Measurements from ENCODE around the gene ADH5.
"Not testable (repeated sequence)": the region's sequence is repeated elsewhere in the genome, so short reads cannot be mapped to it uniquely, and the experiment has no call there.

Gene ADH5

GRCh38 chr4:99084595-99084994 lies 4.0 kb downstream of the ADH5 start:
- no peaks in the 10 kb centered on the region for H3K27me3 ChIP-seq (ENCODE audit: insufficient read depth, low read length)
- peaks cover 56% of the 10 kb centered on the region for H3K36me3 ChIP-seq (ENCODE audit: insufficient read depth, low read length)
- H3K27ac ChIP-seq (ENCODE audit: low read depth, low read length, poor library complexity, severe bottlenecking) = no peak overlapping the region
- H2AFZ ChIP-seq (ENCODE audit: low read length) = no peak overlapping the region
- TF ChIP-seq EZH2 (IDR thresholded peaks at IDR 0.05; ENCODE audit: borderline replicate concordance, low read length) (no peak), CTCF (IDR thresholded peaks at IDR 0.05; ENCODE audit: low read length) (no peak)
- H3K79me2 ChIP-seq (ENCODE audit: insufficient read depth, low read length) = peaks cover 17% of the 10 kb centered on the region
- H4K20me1 ChIP-seq (ENCODE audit: insufficient read depth, low read length) = no peaks in the 10 kb centered on the region
- H3K9me3 ChIP-seq (ENCODE audit: low read length) = no peaks in the 10 kb centered on the region
- H3K4me3 ChIP-seq (ENCODE audit: low read depth, low read length, poor library complexity, severe bottlenecking) = no peak overlapping the region
- H3K9me2 ChIP-seq (ENCODE audit: low read depth, low read length) = no peaks in the 10 kb centered on the region
- no peaks in the 10 kb centered on the region for H3F3A ChIP-seq (ENCODE audit: insufficient read depth, low read length)
- H3K4me1 ChIP-seq (ENCODE audit: insufficient read depth, low read length, severe bottlenecking) = peaks cover 23% of the 10 kb centered on the region
- no peak overlapping the region for H3K9ac ChIP-seq (ENCODE audit: low read length)
- H3K4me2 ChIP-seq (ENCODE audit: low read length) = no peak overlapping the region

- Histone ChIP-seq H3F3A (ENCODE audit: insufficient read depth, low read length) (no peaks in the 10 kb centered on the region), H3K4me3 (ENCODE audit: low read depth, low read length, poor library complexity, severe bottlenecking) (no peak overlapping the region), H3K79me2 (ENCODE audit: insufficient read depth, low read length) (peaks cover 4% of the 10 kb centered on the region; the same call in 1 of the 2 replicates), H3K4me2 (ENCODE audit: low read length) (no peak overlapping the region), H3K4me1 (ENCODE audit: insufficient read depth, low read length, severe bottlenecking) (peaks cover 10% of the 10 kb centered on the region), H2AFZ (ENCODE audit: low read length) (no peak overlapping the region), H3K9ac (ENCODE audit: low read length) (no peak overlapping the region), H4K20me1 (ENCODE audit: insufficient read depth, low read length) (no peaks in the 10 kb centered on the region), H3K9me3 (ENCODE audit: low read length) (no peaks in the 10 kb centered on the region), H3K27ac (ENCODE audit: low read depth, low read length, poor library complexity, severe bottlenecking) (no peak overlapping the region), H3K36me3 (ENCODE audit: insufficient read depth, low read length) (peaks cover 78% of the 10 kb centered on the region), H3K27me3 (ENCODE audit: insufficient read depth, low read length) (no peaks in the 10 kb centered on the region), H3K9me2 (ENCODE audit: low read depth, low read length) (no peaks in the 10 kb centered on the region)
- TF ChIP-seq CTCF (IDR thresholded peaks at IDR 0.05; ENCODE audit: low read length) = no peak
- TF ChIP-seq EZH2 (IDR thresholded peaks at IDR 0.05; ENCODE audit: borderline replicate concordance, low read length) = no peak
Measured at GRCh38 chr4:99082192-99082591, 6.4 kb downstream of the ADH5 start.

- not testable (repeated sequence) for H3K79me2 ChIP-seq (ENCODE audit: insufficient read depth, low read length); H3K9me3 ChIP-seq (ENCODE audit: low read length); H3K27me3 ChIP-seq (ENCODE audit: insufficient read depth, low read length); H3K4me1 ChIP-seq (ENCODE audit: insufficient read depth, low read length, severe bottlenecking); H2AFZ ChIP-seq (ENCODE audit: low read length); H3K9me2 ChIP-seq (ENCODE audit: low read depth, low read length); H3K9ac ChIP-seq (ENCODE audit: low read length); H3K4me3 ChIP-seq (ENCODE audit: low read depth, low read length, poor library complexity, severe bottlenecking); H3F3A ChIP-seq (ENCODE audit: insufficient read depth, low read length); H3K27ac ChIP-seq (ENCODE audit: low read depth, low read length, poor library complexity, severe bottlenecking); H3K4me2 ChIP-seq (ENCODE audit: low read length); H4K20me1 ChIP-seq (ENCODE audit: insufficient read depth, low read length)
- H3K36me3 ChIP-seq (ENCODE audit: insufficient read depth, low read length) = peaks cover 91% of the 10 kb centered on the region
Measured at GRCh38 chr4:99080869-99081268, 7.7 kb downstream of the ADH5 start.

GRCh38 chr4:99079625-99080295 lies 8.8 kb downstream of the ADH5 start:
- Histone ChIP-seq H3K4me1 (ENCODE audit: insufficient read depth, low read length, severe bottlenecking) (no peaks in the 10 kb centered on the region), H3K9me3 (ENCODE audit: low read length) (no peaks in the 10 kb centered on the region), H3K9me2 (ENCODE audit: low read depth, low read length) (no peaks in the 10 kb centered on the region), H3K4me3 (ENCODE audit: low read depth, low read length, poor library complexity, severe bottlenecking) (no peak overlapping the region), H3K27ac (ENCODE audit: low read depth, low read length, poor library complexity, severe bottlenecking) (no peak overlapping the region), H3K4me2 (ENCODE audit: low read length) (no peak overlapping the region), H4K20me1 (ENCODE audit: insufficient read depth, low read length) (no peaks in the 10 kb centered on the region), H3F3A (ENCODE audit: insufficient read depth, low read length) (no peaks in the 10 kb centered on the region), H3K79me2 (ENCODE audit: insufficient read depth, low read length) (no peaks in the 10 kb centered on the region), H3K36me3 (ENCODE audit: insufficient read depth, low read length) (peaks cover 89% of the 10 kb centered on the region), H3K9ac (ENCODE audit: low read length) (no peak overlapping the region), H2AFZ (ENCODE audit: low read length) (no peak overlapping the region), H3K27me3 (ENCODE audit: insufficient read depth, low read length) (no peaks in the 10 kb centered on the region)
- TF ChIP-seq EZH2 (IDR thresholded peaks at IDR 0.05; ENCODE audit: borderline replicate concordance, low read length) (no peak), CTCF (IDR thresholded peaks at IDR 0.05; ENCODE audit: low read length) (no peak)

Data from OCI-LY1 (cell line).